A549 (cell line): ENCODE data around the gene BZW2. TPM values are rescaled to one million over a fixed set of nuclear protein-coding genes. Genes with fewer than 3 reads are reported as not detected.

Experiments used
- ATAC-seq, 2 experiments: fragments of 200-7000 bp in 1 of 2; fragments of >200 bp in 1 of 2; cut with Nextera tagmentation in 1 of 2; cut with Tn5 transposase in 1 of 2; 3 replicates each; pipeline versions ENCODE4 v1.8.0 to v1.9.1; 2018 to 2020; ENCODE audit warnings: mild to moderate bottlenecking in 1 of 2, moderate library complexity in 1 of 2
- CTCF ChIA-PET: fragments of 300-600 bp; sonication (Branson Sonifier 250); formaldehyde crosslinking; extraction: SDS; loops from one replicate; lab custom pipeline; 2021; ENCODE audit warnings: antibody characterized with exemption, inconsistent platforms; lab: Yijun Ruan, JAX
- POLR2A ChIA-PET: fragments of 350-600 bp; formaldehyde crosslinking; extraction: SDS; loops from one replicate; lab custom pipeline; 2021; ENCODE audit warnings: antibody characterized with exemption, inconsistent platforms; lab: Yijun Ruan, JAX
- DNase-seq, 2 experiments: peaks; one replicate each; pipeline versions ENCODE4 v3.0.0 to v3.0.0-alpha.2; 2011 to 2016; ENCODE audit warnings: low read depth in 1 of 2, low spot score in 1 of 2
- FAIRE-seq: peaks from 2 replicates; lab custom pipeline; 2011; peaks lifted over from hg19 to GRCh38; lab: Jason Lieb, UNC
- H3K27ac ChIP-seq, 2 experiments: fragments of >200 bp; sonication (Bioruptor Twin); formaldehyde crosslinking; 3 replicates each; pipeline ENCODE4 v1.5.1; 2016 to 2017
- H3K4me1 ChIP-seq: fragments of >200 bp; sonication (Bioruptor Twin); formaldehyde crosslinking; 3 replicates; pipeline ENCODE4 v1.6.1; 2016
- H3K4me2 ChIP-seq: fragments of >200 bp; sonication (Bioruptor Twin); formaldehyde crosslinking; 3 replicates; pipeline ENCODE4 v1.6.1; 2016
- H3K4me3 ChIP-seq: fragments of >200 bp; sonication (Bioruptor Twin); formaldehyde crosslinking; 3 replicates; pipeline ENCODE4 v1.5.1; 2016
- H3K9me3 ChIP-seq: fragments of >200 bp; sonication (Bioruptor Twin); formaldehyde crosslinking; 3 replicates; pipeline ENCODE4 v1.6.1; 2016
- BCL3 ChIP-seq: fragments of >200 bp; sonication (Bioruptor Twin); formaldehyde crosslinking; IDR thresholded peaks from 3 replicates; pipeline ENCODE4 v1.6.1; 2016
- BHLHE40 ChIP-seq: IDR thresholded peaks from 2 replicates; pipeline ENCODE4 v1.6.1; 2012; ENCODE audit warnings: low read depth, low read length, inconsistent platforms
- CHD2 ChIP-seq: fragments of 150-350 bp; IDR thresholded peaks from 2 replicates; pipeline ENCODE4 v1.6.1; 2014; ENCODE audit warnings: low read length; ENCODE audit not compliant: partially characterized antibody
- E2F6 ChIP-seq: IDR thresholded peaks from 2 replicates; pipeline ENCODE4 v1.6.1; 2012; ENCODE audit warnings: low read depth, borderline replicate concordance
- EHF ChIP-seq: fragments of 250-450 bp; sonication (Bioruptor Pico); IDR thresholded peaks from 2 replicates; pipeline ENCODE4 v1.5.0; 2020; ENCODE audit warnings: mild to moderate bottlenecking
- ESRRA ChIP-seq: fragments of 150-350 bp; IDR thresholded peaks from 2 replicates; pipeline ENCODE4 v1.6.1; 2014; ENCODE audit warnings: mild to moderate bottlenecking, low read length, borderline replicate concordance
- FOXS1 ChIP-seq: fragments of 250-450 bp; sonication (Bioruptor Pico); IDR thresholded peaks from 2 replicates; pipeline ENCODE4 v1.5.0; 2020; ENCODE audit warnings: mild to moderate bottlenecking, moderate library complexity
- JUNB ChIP-seq: fragments of >200 bp; sonication (Bioruptor Twin); formaldehyde crosslinking; IDR thresholded peaks from 2 replicates; pipeline ENCODE4 v1.6.1; 2016
- KDM1A ChIP-seq: fragments of 200-600 bp; sonication (generic); IDR thresholded peaks from 2 replicates; pipeline ENCODE4 v1.6.1; 2016; ENCODE audit warnings: low read depth, mild to moderate bottlenecking
- NFE2L2 ChIP-seq: fragments of 150-350 bp; conservative IDR thresholded peaks from 2 replicates; pipeline ENCODE4 v1.6.1; 2014; ENCODE audit warnings: low read length
- PBX3 ChIP-seq: IDR thresholded peaks from 2 replicates; pipeline ENCODE4 v1.6.1; 2012
- RAD21 ChIP-seq, 2 experiments: fragments of >200 bp in 1 of 2; sonication (Bioruptor Twin) in 1 of 2; formaldehyde crosslinking in 1 of 2; IDR thresholded peaks in 1 of 2; conservative IDR thresholded peaks in 1 of 2; 2 replicates in 1 of 2; 3 replicates in 1 of 2; pipeline ENCODE4 v1.6.1; 2012 to 2018; ENCODE audit warnings: inconsistent platforms in 1 of 2
- SREBF2 ChIP-seq: fragments of 450-650 bp; IDR thresholded peaks from 2 replicates; pipeline ENCODE4 v1.6.1; 2014; ENCODE audit warnings: mild to moderate bottlenecking, moderate library complexity
- TFCP2L1 ChIP-seq: fragments of 250-450 bp; sonication (Bioruptor Pico); IDR thresholded peaks from 2 replicates; pipeline ENCODE4 v1.5.0; 2021; ENCODE audit warnings: mild to moderate bottlenecking
- USF2 ChIP-seq: fragments of 450-650 bp; IDR thresholded peaks from 2 replicates; pipeline ENCODE4 v1.6.1; 2014; ENCODE audit warnings: antibody characterized with exemption
- WGBS: methylation state at CpG from one replicate; pipeline ENCODE4 v1.1.6; 2017; ENCODE audit errors: missing lambda C conversion rate; 5-methylcytosine and 5-hydroxymethylcytosine counted together
- polyA plus RNA-seq, 4 experiments: library from polyadenylated mRNA; depleted of rRNA in 3 of 4; stranded (reverse); fragments of >200 nt; fragmentation: RNase III in 1 of 4; extraction: RNeasy Plus Mini Kit Qiagen cat#74134 plus additional on column Dnase treatment in 1 of 4; gene quantifications; 2 replicates in 3 of 4; 3 replicates in 1 of 4; pipeline ENCODE4 v1.2.3, GENCODE V29; 2011 to 2017

The BZW2 gene
- polyA plus RNA-seq, 2 of the 4 experiments (the other 2 are of a cell fraction): 72.4 to 101 TPM

- H3K27ac ChIP-seq: no peak overlapping the region
- peaks cover 6% of the 10 kb centered on the region; the same call in 1 of the 3 replicates for H3K4me1 ChIP-seq
- ATAC-seq (no peak), FAIRE-seq (no peak), DNase-seq (no peak)
- no peaks in the 10 kb centered on the region for H3K9me3 ChIP-seq
- H3K4me2 ChIP-seq: no peak overlapping the region
- no peak overlapping the region for H3K4me3 ChIP-seq
- 93% methylated on average over 7 of the region's 7 CpGs for WGBS
- ChIA-PET POLR2A (no interaction called here), CTCF (interaction anchor here (1.5 kb wide), 1 partner anchor 16 kb away, joined by 3 read pairs; no protein-coding TSS in a partner anchor)
- no peak for TF ChIP-seq RAD21 (conservative IDR thresholded peaks at IDR 0.05 in 1 of 2, IDR thresholded peaks at IDR 0.05 in 1 of 2)
- no peak for TF ChIP-seq BHLHE40
- TF ChIP-seq E2F6: no peak
- no peak for TF ChIP-seq EHF (CRISPR knock-in tag)
- TF ChIP-seq ESRRA: no peak
- no peak for TF ChIP-seq FOXS1 (CRISPR knock-in tag)
- TF ChIP-seq PBX3: no peak
- no peak for TF ChIP-seq USF2
- TF ChIP-seq JUNB: no peak
- no peak for TF ChIP-seq KDM1A
Observed at GRCh38 chr7:16638282-16639280, 7.4 kb upstream of the BZW2 start.

GRCh38 chr7:16644157-16644556 is 1.8 kb upstream of the BZW2 start:
- Histone ChIP-seq H3K4me3 (peak overlapping the region; percentile 87), H3K27ac (peak overlapping the region; percentile 96), H3K4me1 (peaks cover 27% of the 10 kb centered on the region), H3K9me3 (no peaks in the 10 kb centered on the region), H3K4me2 (peak overlapping the region; percentile 84)
- TF ChIP-seq E2F6: no peak
- TF ChIP-seq BCL3: no peak
- TF ChIP-seq JUNB: no peak
- no peak for TF ChIP-seq CHD2
- no peak for TF ChIP-seq NFE2L2
- no peak for TF ChIP-seq SREBF2
- no peak for TF ChIP-seq TFCP2L1 (CRISPR knock-in tag)
- DNase-seq: no peak
- POLR2A ChIA-PET: interaction anchor here (1.0 kb wide), 1 partner anchor 24 kb away, joined by 8 read pairs; no protein-coding TSS in a partner anchor
- 73% methylated on average over 4 of the region's 4 CpGs for WGBS
- no peak for FAIRE-seq
- ATAC-seq: no peak
- CTCF ChIA-PET: no interaction called here
